ENCODE measurements around the gene FUT8.
"Not testable (repeated sequence)": the region's sequence is repeated elsewhere in the genome, so short reads cannot be mapped to it uniquely, and the experiment has no call there.

The FUT8 gene

DNA sequence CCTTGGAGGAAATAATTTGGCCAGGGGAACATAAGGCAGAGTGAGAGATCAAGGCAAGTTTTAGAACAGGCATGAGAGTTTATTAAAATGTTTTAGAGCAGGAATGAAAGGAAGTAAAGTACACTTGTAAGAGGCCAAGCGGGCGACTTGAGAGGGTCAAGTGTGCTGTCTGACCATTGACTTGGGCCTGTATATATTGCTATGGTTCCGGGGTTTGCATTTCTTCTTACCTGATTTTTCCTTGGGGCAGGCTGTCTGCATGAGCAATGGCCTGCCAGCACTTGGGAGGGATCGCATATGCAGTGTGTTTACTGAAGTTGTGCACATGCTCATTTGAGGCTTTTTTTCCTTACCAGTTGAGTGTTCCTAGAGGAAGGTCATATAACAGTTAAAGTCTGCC is 214.8 kb downstream of the FUT8 start:
- no peak for DNase-seq

DNA sequence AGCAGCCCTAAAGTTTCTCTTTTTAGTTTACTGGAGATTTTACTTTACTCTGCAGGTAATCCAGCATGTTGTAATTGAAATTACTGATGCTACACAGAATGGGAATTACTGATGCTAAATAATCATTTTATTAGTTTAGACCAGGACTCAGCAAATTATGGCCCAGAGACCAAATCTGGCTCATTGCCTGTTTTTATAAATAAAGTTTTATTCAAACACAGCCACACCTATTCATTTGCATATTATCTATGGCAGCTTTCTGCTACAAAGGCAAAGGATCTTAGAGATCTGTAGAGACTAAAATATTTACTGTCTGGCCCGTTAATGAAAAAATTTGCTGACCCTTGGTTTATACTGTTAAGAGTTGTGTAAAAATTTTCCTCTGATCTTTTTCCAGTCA is 216.1 kb downstream of the FUT8 start:
- no peak for DNase-seq

DNA sequence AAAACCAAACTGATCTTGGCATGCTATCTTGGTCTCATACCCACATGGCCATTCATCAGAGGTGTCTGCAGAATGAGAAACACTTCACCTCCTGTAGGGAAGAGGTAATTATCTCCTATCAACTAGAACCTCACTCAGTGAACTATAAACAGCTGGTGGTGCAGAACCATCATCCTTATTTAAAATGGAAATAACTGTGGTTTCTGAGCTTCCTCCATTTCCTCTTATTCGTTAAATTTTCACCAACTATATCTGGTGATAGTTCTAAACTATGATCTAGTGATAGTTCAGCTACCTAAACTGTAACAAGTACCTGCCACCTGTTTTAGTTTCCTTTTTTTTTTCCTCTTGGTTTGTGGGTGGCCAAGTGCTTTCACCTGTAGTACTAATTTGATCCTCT is 218.5 kb downstream of the FUT8 start:
- peak; percentile 5 for DNase-seq

DNA sequence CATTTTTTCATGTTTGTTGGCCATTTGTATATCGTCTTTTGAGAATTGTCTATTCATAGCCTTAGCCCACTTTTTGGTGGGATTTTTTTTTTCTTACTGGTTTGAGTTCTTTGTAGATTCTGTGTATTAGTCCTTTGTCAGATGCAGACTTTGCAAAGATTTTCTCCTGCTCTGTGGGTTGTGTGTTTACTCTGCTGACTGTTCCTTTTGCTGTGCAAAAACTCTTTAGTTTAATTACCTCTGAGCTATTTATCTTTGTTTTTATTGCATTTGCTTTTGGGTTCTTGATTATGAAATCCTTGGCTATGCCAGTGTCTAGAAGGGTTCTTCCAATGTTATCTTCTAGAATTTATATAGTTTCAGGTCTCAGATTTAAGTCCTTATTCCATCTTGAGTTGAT is 220.0 kb downstream of the FUT8 start:
- DNase-seq = no peak

DNA sequence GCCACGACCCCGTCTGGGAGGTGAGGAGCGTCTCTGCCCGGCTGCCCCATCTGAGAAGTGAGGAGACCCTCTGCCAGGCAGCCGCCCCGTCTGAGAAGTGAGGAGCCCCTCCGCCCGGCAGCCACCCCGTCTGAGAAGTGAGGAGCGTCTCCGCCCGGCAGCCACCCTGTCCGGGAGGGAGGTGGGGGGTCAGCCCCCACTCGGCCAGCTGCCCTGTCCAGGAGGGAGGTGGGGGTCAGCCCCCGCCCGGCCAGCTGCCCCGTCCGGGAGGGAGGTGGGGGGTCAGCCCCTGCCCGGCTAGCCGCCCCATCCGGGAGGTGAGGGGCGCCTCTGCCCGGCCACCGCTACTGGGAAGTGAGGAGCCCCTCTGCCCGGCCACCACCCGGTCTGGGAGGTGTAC is 221.1 kb downstream of the FUT8 start:
- not testable (repeated sequence) for DNase-seq

DNA sequence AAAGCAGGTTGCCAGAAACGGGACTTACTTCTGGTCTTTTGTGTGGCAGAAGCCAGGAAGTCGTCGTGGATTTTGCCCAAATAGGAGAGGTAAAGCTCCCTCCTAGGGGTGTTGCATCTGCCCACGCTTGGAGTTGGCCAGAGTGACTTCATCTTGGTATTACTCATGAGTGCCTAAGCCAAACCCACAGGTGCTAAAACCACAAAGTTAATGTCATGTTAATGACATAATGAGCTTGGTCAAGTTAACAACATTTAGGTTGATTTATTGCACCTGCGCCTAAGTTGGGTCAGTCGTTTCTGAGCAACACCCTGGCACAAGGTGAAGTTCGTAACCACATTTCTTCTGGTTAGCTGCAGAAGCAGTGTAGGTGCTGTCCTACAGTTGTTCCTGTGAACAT is 225.2 kb downstream of the FUT8 start:
- no peak for DNase-seq

DNA sequence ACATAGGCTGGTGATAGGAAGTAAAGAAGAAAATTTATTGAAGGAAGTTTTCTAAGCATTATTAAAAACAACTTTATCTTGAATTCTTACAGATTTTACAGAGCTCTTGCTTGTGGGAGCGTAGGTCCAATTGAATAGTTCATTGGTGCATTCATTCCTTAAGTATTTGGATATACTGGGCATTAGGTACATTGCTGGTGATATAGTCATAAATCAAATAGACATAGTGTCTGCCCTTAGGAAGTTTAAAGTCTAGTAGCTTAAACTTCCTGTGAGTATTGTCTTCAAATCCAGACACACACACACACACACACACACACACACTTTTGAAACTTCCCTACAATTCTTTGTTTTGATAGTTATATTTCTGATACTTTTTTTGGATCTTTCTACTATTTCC is 226.7 kb downstream of the FUT8 start:
- DNase-seq = no peak

DNA sequence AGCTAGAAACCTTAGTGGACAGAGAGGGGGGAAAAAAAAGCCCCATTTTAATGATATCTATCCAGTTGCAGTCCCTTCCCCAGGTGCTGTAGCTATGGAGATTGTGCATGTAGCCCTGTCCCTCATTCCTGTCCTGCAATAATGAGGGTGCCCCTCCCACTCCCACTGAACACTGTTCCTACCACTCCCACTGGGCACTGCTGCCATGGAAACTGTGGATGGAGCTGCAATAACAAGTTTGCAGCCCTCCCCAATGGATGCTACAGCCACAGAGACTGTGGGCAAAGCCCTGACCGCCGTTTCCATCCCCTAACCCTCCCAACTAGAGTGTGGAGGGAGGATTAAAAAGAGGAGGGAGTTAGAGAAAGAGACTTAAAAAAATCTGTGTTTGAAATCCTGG is 238.3 kb downstream of the FUT8 start:
- no peak for DNase-seq

DNA sequence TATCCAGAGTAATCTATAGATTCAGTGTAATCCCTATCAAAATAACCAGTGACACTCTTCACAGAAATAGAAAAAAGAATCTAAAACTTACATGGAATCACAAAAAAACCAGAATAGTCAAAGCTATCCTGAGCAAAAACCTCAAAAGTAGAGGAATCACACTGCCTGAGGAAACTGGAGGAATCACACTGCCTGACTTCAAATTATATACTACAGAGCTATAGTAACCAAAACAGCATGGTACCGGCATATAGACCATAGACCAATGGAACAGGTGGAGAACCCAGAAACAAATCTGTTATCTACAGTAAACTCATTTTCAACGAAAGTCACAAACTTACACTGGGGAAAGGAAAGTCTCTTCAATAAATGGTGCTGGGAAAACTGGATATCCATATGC is 244.0 kb downstream of the FUT8 start:
- DNase-seq = no peak

DNA sequence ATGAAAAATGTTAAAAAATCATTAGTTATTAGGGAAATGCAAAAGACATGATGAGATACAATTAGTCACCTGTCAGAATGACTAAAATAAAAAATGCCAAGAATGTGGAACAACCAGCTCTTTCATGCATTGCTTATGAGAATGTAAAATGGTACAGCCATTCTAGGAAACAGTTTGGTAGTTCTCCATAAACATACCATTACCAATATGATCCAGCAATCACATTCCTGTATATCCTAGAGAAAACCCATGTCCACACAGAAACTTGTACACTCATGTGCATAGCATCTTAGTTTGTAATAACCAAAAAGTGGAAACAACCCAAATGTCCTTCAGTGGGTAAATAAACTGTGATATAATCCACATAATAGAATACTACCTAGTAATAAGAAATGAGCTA is 245.7 kb downstream of the FUT8 start:
- DNase-seq = no peak

DNA sequence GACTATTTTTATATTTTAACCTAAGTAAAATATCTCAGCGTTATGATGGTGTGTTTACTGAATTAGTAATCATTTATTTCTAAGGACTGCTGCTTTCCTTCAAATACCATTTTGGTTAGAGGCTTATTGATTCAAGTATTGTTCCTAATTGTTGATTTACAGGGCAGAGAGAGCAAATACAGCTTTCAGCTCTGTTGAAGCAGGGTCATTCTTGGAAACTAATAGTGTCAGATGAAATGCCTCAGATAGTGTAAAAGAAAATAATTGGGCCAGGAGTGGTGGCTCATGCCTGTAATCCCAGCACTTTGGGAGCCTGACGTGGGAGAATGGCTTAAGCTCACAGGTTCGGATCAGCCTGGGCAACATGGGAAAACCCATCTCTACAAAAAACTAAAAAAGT is 249.3 kb downstream of the FUT8 start:
- no peak for DNase-seq

DNA sequence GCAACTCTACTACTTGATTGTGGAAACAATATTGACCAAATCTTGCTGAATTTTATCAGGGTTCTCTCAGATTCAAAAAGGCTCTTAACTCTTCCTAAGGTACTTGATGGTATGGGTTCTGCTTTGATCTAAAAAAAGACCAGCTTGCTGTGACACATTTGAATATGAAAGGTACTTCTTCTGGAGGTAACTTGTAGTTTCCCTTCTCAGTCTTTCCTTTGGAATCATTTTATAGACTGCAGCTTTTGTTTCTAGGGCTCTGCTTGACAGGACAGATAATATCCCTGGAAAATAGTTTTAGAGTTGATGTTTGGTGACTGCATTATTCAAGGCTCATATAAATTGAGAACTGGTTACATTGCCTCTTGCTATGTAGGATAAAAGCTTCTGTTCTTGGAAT is 251.9 kb downstream of the FUT8 start:
- no peak for DNase-seq

DNA sequence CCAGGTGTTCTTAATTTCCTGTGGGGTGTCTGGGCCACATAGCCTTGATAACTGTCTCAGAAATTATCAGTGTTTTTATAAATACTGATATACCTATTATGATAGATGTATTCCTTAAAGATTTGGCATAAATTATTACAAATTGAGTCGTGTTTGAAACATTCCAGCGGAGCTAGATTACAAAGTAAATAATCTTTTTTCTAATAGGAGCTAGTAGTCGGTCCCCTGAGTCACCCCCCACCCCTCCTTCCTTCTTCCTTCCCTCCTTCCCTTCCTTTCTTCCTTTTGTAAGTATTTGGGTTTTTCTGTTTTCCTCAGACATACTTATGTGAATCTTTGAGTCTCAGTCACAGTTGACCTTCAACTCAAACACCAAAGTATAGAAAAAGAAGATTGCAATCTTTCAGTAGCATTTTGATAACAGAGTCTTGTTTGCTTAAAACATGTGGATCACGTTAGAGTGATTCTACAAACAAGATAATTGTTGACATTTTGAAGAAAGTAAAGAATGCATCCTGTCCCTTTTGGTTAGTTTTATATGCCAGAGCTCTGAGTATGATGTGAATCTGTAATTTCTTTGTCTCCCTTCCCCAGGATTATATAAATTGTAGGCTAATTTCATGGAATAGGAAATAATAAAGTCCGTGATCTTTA is 264.0 kb downstream of the FUT8 start:
- no peak for DNase-seq

DNA sequence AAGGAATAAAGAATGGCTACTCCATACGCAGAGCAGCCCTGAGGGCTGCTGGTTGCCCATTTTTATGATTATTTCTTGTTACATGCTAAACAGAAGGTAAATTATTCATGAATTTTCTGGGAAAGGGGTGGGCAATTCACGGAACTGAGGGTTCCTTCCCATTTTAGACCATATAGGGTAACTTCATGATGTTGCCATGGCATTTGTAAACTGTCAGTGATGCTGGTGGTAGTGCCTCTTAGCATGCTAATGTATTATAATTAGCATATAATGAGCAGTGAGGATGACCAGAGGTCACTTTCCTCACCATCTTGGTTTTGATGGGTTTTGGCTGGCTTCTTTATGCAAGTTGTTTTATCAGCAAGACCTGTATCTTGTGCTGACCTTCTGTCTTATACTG is 273.0 kb downstream of the FUT8 start:
- DNase-seq = no peak

DNA sequence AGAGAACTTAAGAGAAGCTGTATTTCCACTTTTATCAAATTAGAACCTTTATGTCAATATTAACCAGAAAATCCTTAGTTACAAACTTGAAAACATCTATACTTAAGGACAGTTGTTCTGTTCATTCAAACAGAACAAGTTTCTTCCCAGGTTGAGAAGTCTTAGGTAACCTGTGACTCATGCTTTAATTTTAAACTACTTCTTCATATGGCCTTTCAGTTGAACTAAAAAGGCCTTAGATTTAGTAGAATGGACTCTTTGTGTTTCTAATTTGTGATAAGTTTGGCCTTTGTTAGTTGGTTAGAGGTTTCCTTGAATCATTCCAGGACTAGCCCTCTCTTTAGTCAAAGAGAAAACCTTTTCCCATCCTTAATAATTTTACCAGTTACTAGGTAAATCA is 274.2 kb downstream of the FUT8 start:
- DNase-seq = no peak

DNA sequence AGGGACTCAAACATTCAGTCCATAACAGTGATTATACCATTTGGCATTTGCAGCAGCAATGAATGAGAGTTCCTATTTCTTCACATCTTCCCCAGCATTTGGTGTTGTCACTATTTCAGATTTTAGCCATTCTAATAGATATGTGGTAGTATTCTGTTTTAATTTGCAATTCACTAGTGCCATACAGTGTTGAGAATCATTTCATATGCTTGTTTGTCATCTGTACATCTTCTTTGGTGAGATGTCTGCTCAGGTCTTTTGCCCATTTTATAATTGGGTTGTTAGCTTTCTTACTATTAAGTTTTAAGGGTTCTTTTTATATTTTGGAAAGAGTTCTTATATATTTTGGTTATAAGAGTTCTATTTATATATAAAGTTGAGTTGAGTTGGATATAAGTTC is 276.5 kb downstream of the FUT8 start:
- no peak for DNase-seq

DNA sequence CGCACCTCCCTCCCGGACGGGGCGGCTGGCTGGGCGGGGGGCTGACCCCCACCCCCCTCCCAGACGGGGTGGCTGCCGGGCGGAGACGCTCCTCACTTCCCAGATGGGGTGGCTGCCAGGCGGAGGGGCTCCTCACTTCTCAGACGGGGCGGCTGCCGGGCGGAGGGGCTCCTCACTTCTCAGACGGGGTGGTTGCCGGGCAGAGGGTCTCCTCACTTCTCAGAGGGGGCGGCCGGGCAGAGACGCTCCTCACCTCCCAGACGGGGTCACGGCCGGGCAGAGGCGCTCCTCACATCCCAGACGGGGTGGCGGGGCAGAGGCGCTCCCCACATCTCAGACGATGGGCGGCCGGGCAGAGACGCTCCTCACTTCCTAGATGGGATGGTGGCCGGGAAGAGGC is 280.0 kb downstream of the FUT8 start:
- not testable (repeated sequence) for DNase-seq

DNA sequence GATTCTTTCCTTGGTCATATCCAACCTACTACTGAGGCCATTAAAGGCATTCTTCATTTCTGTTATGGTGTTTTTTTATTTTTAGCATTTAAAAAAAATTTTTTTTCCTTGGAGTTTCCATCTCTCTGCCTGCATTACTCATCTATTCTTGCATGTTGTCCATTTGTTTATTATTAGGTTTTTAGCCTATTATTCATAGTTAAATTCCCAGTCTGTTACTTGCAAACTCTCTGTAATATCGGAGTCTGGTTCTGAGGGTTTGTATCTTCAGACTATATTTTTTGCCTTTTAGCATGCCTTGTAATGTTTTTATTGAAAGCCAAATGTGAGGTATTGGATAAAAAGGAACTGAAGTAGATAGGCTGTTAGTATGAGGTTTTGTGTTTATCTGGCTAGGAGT is 284.3 kb downstream of the FUT8 start:
- no peak for DNase-seq

DNA sequence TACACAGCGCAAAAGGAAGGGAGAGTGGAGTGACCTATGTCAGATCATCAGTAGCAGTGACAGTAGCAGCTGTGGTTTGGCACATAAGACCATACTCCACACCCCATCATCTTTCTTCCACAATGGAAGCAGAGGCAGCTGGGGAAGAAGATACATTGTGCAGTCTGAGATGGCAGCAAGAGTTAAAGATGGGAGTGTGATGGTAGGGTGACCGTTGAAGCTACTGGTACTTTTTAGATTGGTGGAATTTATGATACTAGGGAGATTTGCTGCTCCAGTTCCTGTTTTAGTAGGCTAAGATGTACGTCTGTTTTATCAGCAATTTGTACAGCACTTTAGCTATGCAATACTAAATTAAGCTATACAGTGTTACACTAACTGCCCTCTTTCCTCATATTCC is 291.0 kb downstream of the FUT8 start:
- no peak for DNase-seq

DNA sequence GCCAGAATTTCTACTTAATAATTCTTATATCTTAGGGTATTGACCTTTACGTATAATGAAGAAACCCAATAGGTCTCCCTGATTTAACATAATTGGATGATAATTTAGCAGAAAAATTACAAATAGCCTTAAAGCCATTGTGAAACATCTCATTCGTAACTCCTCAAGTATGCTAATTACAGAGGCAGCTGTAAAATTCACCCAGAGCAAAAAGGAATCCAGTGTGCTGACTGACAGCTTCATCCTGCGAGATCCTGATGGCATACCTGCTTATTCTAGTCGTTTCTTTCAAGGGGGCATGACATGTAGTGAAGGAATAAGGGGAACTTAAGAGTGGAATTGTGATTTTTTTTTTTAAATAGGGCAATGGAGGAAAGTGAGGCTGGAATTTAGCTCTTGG is 291.5 kb downstream of the FUT8 start:
- DNase-seq = no peak

DNA sequence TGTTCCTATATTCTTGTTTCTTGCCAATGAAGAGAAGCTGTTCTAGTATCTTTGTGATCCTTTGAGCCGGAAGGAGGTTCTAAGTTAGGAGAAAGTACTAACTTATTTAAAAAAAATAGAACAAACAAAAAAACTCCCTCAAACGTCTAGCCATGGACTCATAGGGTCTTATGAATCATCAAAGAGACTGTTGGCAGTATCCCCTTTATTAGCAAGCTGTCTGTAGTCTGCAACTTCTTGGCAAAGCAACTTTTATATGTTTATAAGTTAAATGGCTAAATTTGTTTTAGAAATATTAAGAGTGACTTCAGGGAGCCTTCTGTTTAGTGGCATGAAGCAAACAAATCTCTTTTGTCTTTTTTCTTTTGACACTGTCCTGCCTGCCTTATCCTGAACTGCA is 291.9 kb downstream of the FUT8 start:
- no peak for DNase-seq

DNA sequence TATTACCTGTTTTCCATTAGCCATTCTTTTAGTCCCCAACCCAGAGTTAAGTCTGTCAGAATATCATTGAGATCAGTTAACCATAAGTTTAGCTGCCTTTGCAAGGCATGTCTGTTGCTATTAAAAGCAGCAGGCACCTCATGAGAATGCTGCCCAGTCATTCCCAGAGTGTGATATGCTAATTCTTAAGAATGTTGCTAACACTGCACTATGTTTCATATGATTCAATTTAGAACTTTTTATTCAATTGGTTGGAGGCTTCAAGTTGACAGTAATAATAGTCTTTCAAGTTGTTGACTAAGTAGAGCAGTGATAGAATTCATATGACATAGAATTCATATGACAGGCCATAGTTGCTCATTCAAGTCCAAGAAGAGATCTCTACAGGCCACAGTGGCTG is 292.3 kb downstream of the FUT8 start:
- DNase-seq = no peak

DNA sequence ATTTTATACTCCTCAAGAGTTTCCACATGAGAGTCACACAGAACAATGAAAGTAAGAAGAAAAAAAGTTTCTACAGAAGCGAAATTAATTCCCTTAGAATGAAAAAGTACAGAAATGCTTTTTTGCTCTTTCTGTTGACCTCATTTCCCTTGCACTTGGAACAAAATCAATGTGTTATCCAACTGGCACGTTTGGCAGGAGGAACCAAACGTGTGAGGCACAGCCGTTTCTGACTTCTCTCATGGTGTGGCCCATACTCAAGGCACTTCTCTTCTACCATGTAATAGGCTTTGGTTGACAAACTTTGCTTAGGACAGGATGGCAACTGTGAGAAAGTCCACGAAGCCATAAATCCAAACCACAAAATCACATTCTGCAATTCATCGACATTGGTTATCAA is 297.0 kb downstream of the FUT8 start:
- DNase-seq = no peak

DNA sequence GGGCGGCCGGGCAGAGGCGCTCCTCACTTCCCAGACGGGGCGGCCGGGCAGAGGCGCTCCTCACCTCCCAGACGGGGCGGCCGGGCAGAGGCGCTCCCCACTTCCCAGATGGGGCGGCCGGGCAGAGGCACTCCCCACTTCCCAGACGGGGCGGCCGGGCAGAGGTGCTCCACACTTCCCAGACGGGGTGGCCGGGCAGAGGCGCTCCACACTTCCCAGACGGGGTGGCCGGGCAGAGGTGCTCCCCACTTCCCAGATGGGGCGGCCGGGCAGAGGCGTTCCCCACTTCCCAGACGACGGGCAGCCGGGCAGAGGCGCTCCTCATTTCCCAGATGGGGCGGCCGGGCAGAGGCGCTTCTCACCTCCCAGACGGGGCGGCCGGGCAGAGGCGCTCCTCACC is 304.3 kb downstream of the FUT8 start:
- not testable (repeated sequence) for DNase-seq

DNA sequence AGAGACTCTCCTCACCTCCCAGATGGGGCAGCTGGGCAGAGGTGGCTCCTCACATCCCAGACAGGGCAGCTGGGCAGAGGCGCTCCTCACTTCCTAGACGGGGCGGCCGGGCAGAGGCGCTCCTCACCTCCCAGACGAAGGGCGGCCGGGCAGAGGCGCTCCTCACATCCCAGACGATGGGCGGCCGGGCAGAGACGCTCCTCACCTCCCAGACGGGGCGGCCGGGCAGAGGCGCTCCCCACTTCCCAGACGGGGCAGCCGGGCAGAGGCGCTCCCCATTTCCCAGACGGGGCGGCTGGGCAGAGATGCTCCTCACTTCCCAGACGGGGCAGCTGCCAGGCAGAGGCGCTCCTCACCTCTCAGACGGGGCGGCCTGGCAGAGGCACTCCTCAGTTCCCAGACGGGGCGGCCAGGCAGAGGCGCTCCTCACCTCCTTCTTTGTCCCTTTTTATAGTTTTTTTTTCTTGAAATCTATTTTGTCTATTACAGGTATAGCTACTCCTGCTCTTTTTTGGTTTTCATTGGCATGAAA is 304.9 kb downstream of the FUT8 start:
- DNase-seq = not testable (repeated sequence)

DNA sequence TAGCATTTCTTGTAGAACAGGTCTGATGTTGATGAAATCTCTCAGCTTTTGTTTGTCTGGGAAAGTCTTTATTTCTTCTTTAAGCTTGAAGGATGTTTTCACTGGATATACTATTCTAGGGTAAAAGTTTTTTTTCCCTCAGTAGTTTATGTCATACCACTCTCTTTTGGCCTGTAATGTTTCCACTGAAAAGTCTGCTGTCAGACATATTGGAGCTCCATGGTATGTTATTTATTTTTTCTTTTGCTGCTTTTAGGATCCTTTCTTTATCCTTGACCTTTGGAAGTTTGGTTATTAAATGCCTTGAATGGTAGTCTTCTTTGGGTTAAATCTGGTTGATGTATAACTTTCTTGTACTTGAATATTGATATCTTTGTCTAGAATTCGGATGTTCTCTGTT is 306.1 kb downstream of the FUT8 start:
- DNase-seq = no peak
